CD4-positive, alpha-beta T cell treated with Interleukin-17A for 4 hours (primary cell): ENCODE measurements around the gene NEXMIF.
"Not testable (repeated sequence)": the region's sequence is repeated elsewhere in the genome, so short reads cannot be mapped to it uniquely, and the experiment has no call there.

Source experiments
- DNase-seq: peaks from one replicate; pipeline ENCODE4 v3.0.0-alpha.2; 2020; ENCODE audit warnings: mixed read lengths

NEXMIF gene

DNA sequence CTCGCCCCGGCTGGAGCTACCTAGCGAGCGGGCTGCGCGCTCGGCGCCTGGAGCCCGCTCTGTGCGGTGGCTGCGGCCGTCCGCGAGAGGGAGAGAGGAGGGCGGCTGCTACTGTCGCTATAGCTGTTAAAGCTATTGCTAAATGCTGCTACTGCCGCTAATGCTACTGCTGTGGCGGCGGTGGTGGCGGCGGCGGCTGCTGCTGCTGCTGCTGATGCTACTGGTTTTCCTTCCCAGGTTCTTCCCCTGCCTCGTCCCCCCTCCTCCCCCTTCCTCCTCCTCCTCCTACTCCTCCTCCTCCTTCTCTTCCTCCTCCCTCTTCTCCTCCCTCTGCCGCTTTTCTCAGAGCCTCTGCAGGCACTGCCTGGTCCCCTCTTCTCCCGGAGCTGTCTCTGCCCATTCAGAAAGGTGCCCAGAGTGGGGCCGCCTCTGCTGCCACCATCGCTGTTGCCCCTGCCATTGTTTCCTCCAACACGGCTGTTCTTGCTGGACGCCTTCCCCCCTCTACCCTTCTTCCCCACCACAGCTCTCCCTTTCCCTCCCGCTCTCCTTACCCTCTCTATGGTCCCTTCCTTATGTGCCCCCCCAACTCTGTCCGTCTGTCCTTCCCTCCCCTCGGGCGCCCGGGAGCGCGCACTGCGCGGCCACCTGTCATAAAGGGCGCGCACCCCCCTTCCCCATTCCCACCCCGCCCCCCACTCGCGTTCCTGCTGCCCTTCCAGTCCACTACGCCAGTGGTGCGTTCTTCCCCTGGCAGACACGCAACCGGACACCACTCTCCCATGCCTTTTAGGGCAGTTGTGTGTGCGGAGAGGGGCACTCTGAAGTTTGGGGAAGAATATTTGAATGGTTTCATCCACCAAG is at the start of gene NEXMIF:
Gene NEXMIF (minus strand): TSS at position 228 of the 864 bp plus-strand sequence.
- peak; percentile 23 for DNase-seq

DNA sequence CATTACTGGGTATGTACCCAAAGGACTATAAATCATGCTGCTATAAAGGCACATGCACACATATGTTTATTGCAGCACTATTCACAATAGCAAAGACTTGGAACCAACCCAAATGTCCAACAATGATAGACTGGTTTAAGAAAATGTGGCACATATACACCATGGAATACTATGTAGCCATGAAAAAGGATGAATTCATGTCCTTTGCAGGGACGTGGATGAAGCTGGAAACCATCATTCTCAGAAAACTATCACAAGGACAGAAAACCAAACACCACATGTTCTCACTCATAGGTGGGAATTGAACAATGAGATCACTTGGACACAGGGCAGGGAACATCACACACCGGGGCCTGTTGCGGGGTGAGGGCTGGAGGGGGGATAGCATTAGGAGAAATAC is 36.7 kb upstream of the NEXMIF start:
- DNase-seq, result not testable (repeated sequence)

DNA sequence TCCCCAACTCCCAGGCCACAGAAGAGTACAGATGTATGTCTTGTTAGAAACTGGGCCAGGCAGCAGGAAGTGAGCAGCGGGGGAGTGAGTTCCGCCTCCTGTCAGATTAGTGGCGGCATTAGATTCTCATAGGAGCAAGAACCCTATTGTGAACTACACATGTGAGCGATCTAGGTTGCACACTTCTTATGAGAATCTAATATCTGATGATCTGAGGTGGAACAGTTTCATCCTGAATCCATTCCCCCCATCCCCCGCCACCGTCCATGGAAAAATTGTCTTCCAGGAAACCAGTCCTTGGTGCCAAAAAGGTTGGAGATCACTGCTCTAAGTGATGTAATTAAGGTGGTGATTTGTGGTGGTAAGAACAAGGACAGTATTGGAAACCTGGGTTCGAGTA is 24.5 kb upstream of the NEXMIF start:
- DNase-seq, result no peak

DNA sequence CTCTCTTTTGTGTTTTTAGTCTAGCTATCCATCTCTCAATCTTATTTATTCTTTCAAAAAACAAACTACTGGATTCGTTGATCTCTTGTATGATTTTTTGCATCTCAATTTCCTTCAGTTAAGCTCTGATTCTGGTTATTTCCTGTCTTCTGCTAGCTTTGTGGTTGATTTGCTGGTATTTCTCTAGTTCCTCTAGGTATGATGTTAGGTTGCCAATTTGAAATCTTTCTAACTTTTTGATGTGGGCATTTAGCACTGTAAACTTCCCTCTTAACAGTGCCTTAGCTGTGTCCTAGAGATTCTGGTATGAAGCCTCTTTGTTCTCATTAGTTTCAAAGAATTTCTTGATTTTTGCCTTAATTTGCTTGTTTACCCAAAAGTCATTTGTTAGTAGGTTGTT is 15.2 kb upstream of the NEXMIF start:
- no peak for DNase-seq

DNA sequence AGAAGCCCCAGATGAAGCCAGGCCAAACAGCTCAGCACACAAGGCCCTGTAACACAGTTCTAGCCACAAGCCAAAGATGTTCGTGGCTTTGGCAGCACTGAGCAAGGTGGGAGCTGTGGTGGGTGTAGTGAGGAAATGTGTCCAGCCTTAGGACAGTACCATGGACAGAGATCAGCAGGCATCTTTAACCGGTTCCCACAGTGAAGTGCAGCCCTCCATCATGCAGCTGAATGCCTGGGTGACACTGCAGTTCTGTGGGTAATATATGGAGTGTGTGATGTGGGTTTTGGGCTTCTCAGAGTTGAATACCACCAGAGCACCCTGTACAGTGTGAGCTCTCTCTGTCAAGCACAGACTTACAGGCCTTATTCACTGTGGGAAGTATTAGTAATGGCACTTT is 6.0 kb upstream of the NEXMIF start:
- no peak for DNase-seq

DNA sequence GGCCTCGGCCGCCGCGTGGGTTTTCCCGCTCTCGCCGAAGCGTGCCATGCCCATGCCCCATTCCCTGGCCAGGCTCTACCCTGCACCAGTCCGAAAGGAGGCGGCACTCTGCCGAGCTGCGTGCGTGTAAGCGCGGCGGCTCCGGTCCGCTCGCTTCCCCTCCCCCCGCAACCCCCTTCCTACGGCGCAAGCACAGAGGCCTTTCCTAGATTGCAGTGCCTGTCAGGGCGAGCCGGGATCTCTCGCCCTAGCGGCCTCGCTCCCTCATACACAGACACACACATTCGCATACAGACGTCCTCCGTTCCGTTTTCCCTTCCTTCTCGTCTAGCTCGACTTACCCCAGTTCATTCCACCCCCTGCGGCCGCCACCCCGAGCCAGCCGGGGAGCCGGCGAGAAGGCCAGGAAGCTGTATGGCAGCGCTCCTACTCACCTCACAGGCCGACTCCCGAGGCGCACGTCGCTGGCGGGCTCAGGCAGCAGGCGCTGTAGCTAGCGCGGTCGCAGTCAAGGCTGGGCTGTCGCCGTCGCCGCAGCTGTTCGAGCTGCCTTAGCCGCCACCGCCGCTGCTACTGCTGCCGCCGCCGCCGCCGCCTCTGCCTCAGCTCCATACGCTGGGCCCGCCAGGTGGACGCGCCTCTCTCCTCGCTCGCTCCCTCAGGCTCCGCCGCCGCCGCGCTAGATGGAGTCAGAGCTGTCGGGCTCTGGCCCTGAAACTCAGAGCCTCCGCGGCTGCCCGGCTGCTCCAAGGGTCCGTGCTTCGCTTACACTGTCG is 615 bp downstream of the NEXMIF start:
- peak; percentile 29 for DNase-seq

DNA sequence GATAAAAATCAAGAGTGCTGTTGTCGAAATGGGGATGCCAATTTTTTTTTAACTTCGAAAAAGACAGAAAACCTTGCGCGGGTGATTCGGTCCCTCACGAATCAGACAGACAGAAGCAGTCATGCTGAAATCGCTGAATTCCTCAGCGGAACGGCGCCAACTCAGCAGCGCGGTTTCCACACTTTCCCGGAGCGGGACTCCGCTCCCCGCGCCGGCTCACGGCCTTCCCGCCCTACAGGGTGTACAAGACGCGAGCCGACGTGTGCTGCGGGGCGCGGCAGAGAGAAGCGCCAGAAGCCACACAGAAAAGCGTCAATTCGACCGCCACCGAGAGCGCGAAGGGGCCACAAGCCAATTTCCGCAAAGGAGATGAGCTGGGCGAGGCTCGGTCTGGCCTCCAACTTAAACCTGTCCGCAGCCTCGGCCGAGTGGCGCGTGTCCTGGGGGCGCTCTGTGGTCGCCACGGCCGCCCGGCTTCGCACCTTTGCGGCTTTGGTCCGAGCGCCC is 1.3 kb downstream of the NEXMIF start:
- DNase-seq, result peak; percentile 6

DNA sequence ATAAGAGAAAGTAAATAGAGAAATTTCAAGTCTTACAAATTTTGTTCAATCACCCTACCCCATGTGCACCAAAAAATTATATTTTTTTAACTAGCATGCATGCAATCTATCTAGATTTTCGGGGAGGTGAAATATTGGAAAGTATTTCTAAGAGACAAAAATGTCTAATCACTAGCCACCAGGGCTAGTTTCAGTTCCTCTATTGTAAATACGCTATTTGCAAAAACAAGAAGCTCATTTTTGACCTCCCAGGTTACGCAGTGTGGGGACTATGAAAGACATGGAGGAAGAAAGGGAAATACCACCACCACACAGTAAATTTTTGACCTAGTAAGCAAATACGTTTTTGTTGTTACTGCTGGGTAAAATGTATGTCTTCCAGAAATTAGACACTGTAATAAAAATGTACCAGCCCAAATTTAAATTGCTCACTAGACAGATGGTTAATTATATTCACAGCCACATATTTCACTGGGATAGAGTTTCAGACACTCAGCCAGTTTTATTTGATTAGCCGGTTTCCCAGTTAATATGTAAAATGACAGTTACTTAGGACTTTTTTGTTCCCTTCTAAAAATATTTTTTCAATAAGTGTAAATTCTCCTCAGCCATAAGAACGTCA is 2.2 kb downstream of the NEXMIF start:
- no peak for DNase-seq

DNA sequence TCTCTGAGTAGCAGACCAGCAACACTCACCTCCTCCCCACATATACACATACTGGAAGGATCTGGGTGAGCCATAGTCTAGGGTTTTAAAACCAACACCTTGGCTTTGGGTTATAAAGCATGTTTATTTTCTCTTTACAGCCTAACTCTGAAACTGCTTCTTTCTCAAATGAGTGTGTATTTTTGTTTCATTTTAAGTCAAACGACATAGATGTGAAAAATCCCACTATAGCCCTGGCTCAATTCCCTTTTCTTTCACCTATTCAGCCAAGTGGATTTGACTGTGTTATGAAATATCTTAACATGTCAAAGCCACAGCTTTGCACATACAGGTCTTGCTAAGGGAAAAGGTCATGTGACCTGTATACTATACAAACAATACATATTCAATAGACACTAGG is 13.8 kb downstream of the NEXMIF start:
- DNase-seq, result no peak

DNA sequence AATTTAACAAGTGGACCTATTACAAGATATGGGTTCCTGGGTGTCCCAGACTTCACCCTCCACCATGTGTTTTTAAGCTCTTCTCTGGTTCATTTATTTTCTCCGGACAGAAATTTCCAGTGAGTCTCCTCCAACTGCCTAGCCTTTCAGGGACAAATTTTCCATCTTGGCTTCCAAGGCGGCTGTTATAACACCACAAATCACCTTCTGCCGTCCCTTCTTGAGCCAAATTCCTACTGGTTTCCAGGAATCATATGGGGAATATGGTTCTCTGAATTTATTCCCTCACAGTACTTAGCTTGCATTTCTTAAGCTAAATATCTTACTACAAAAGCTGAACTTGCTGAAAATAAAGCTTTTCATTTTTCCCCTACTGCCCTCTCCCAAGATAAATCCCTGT is 18.8 kb downstream of the NEXMIF start:
- no peak for DNase-seq

DNA sequence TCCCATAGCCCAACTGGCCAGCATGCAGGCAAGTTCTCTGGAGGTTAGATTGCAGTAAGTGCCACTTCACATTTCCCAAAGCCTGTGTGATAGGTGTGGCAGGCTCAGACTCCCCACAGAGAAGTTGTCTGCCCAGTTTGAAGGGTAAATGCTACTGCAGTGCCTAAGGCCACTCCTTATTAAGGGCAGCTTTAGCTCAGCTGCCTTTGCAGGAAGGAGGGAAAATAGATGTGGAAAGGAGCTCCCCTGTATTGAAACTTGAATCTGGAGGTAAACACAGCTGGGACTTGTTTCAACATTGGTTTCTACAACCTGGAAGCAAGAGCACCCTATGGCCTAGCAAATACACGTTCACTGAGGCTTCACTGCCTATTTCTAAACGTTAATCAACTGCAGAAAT is 22.4 kb downstream of the NEXMIF start:
- no peak for DNase-seq

DNA sequence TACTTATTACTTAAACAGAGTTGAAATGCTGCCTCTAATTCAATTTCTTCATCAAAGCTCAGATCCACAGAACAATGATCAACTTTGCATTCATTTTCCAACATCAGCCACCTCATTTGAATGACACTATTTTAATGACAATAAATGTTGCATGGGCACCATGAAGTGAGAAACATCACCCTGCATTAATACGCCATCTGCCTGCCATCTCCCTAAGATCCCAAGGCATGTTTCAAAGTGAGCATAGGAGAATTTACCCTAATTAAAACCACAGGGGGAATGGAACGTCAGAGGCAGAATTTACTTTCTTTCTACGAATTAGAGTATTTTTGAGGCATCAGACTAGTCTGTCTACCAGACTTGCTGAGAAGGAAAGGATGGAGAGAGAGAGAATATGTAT is 32.7 kb downstream of the NEXMIF start:
- no peak for DNase-seq

DNA sequence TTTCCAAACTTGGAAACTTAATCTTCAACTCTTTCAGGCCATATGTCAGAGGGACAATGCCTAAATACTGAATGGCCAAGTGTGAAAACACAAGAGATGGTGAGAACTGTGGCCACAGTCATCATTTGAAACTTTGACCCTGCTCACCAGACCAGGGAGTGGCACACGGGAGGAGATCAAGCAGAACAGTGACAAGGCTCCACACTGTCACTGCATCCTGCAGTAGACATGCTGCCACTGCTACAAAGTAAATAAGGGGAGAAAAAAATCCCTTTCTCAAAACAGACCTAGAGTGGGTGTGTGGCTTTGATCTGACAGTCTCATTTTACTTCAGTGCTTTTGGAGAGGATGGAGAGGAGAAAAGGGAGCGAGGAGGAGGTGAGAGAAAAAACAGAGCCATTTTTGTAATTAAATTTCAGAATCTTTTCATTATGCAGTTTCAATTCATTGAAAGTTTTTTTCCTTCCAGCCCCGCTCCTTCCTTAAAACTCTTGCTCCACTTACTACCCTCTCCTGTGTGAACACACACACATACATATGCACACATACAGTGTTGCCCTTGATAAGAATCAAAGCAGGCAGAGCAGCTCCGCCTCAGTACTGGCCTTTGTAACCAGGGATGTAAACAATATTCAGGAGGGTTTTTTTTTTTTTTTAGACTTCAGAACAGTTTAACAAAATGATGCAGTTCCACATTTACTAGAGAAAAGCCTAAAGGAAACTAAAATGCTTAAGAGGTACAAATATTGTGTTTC is 34.4 kb downstream of the NEXMIF start:
- no peak for DNase-seq

DNA sequence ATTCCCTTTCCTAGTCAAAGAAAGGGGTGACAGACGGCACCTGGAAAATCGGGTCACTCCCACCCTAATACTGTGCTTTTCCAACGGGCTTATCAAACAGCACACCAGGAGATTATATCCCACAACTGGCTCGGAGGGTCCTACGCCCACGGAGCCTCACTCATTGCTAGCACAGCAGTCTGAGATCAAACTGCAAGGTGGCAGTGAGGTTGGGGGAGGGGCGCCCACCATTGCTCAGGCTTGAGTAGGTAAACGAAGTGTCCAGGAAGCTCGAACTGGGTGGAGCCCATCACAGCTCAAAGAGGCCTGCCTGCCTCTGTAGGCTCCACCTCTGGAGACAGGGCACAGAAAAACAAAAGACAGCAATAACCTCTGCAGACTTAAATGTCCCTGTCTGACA is 42.9 kb downstream of the NEXMIF start:
- DNase-seq, result not testable (repeated sequence)

DNA sequence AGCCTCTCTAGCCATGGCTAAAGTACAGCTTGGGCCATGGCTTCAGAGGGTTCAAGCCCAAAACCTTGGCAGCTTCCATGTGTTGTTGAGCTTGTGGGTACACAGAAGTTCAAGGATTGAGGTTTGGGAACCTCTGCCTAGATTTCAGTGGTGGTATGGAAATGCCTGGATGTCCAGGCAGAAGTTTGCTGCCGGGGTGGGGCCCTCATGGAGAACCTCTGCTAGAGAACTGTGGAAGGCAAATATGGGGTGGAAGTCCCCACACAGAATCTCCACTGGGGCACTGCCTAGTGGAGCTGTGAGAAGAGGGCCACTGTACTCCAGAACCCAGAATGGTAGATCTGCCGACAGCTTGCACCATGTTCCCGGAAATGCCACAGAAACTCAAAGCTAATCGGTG is 59.5 kb downstream of the NEXMIF start:
- DNase-seq, result no peak

DNA sequence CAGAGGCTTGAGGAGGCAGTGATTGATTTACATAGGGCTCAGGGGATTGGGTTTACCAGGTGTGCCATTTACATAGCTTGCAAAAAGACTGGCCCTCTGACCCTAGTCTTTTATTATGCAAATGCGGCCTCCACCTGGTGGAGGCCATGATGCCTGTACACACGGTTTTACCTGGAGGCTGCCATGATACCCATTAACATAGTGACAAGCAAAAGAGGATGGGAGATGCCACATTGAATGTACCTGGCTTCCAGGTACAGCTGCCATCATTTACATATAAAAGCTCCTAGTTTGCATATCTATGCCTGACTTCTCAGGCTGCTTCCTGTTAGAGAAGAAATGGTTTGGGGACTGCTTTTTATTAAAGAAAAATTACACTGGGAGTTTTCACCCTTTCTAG is 72.0 kb downstream of the NEXMIF start:
- no peak for DNase-seq

DNA sequence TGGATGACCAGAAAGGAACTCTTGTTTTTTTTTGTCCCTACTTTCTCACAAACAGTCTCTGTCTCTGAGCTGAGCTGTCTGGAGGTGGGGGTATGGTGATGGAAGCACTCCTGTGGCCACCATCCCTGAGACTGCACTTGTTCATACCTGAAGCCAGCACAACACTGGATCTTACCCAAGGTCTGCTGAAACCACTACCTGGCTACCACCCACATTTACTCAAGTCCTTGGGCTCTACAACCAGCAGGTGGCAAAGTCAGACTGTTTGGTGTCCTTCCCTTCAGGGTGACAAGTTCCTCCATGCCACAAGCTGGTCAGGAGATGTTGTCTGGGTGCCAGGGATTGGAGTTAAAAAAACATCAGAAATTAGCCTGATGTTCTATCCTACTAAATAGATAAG is 89.7 kb downstream of the NEXMIF start:
- DNase-seq, result no peak

DNA sequence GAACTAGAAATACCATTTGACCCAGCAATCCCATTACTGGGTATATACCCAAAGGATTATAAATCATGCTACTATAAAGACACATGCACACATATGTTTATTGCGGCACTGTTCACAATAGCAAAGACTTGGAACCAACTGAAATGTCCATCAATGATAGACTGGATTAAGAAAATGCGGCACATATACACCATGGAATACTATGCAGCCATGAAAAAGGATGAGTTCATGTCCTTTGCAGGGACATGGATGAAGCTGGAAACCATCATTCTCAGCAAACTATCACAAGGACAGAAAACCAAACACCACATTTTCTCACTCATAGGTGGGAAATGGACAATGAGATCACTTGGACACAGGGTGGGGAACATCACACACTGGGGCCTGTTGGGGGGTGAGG is 105.5 kb downstream of the NEXMIF start:
- DNase-seq, result not testable (repeated sequence)

DNA sequence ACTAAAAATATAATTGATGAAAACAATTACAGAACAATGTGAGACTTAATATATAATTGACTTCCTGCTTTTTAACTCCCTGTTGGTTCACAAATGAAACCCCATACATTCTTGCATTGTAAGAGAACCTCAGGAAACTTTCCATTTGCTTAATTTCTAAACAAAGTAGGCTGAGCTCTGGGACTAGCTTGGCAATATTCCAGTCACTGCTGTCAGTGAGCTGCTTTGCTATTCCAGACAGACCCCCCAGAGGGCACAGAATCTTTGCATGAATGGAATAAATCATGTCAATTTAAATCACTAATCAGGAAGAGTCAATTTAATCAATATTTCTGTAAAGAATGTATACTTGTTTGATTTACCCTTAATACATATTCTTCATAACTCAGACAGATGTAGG is 110.6 kb downstream of the NEXMIF start:
- no peak for DNase-seq

DNA sequence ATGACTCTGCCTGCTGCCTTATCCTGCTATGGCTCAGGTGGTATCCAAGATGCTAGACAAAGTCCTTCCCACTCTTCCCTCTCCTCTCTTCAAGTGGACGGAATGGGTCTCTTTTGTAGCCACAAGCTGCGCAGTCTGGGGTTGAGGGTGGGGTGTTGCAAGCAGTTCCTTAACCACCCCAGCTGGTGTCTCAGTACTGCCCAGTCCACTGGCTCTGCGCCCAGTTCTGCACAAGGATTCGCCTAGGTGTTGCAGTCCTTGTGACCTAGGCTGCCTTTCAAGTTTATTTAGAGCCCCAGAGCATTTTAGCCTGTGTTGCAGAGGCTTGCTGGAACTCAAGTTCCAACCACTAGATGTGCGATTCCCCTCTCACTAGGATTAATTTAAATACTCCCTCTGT is 120.7 kb downstream of the NEXMIF start:
- DNase-seq, result no peak

DNA sequence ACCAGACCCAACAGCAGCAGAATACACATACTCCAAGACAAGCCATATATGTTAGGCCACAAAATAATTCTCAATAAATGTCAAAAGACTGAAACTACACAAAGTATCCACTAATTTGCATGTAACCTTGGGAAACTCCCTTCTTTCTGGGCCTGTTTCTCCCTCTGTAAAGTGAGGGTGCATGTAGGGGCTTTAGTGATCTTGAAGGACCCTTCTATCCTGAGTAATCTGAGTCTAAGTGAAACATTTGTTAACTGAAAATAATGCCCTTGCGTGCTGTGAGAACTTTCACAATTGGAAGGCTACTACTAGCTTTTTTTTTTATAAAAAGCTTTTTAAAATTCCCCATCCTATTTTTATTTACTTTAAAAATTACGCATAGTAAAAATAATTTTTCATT is 125.2 kb downstream of the NEXMIF start:
- no peak for DNase-seq

DNA sequence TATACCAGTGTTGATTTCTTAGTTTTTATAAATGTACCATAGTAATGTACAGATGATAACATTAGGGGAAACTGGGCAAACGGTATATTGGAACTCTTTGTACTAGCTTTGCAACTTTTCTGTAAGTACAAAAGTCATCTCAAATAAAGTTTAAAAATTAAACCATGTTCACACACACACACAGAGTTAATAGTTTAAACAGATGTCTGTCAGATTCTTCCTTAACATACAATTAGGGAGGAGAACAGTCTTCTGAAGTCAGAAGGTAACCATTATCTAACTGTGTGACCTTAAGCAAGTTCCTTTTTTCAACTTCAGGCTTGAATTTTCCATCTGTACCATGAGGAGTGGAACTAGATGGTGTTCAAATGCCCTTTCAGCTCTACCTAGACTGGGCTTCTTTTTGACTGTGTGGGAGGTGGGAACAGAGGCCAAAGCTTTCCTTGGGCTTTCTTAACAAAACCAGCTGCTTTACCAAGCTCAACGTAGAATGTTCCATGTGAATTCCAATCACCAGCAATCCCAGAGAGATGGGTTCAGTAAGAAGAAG is 127.8 kb downstream of the NEXMIF start:
- no peak for DNase-seq
